A549 (cell line): ENCODE measurements around the gene KRTAP4-8. TPM values are rescaled to one million over a fixed set of nuclear protein-coding genes. Genes with fewer than 3 reads are reported as not detected.
"Not testable (repeated sequence)": the region's sequence is repeated elsewhere in the genome, so short reads cannot be mapped to it uniquely, and the experiment has no call there.

Source experiments
- ATAC-seq, 2 experiments: fragments of 200-7000 bp in 1 of 2; fragments of >200 bp in 1 of 2; cut with Nextera tagmentation in 1 of 2; cut with Tn5 transposase in 1 of 2; 3 replicates each; pipeline versions ENCODE4 v1.8.0 to v1.9.1; 2018 to 2020; ENCODE audit warnings: mild to moderate bottlenecking in 1 of 2, moderate library complexity in 1 of 2
- CTCF ChIA-PET: fragments of 300-600 bp; sonication (Branson Sonifier 250); formaldehyde crosslinking; extraction: SDS; loops from one replicate; lab custom pipeline; 2021; ENCODE audit warnings: antibody characterized with exemption, inconsistent platforms; lab: Yijun Ruan, JAX
- POLR2A ChIA-PET: fragments of 350-600 bp; formaldehyde crosslinking; extraction: SDS; loops from one replicate; lab custom pipeline; 2021; ENCODE audit warnings: antibody characterized with exemption, inconsistent platforms; lab: Yijun Ruan, JAX
- DNase-seq, 2 experiments: peaks; one replicate each; pipeline versions ENCODE4 v3.0.0 to v3.0.0-alpha.2; 2011 to 2016; ENCODE audit warnings: low read depth in 1 of 2, low spot score in 1 of 2
- FAIRE-seq: peaks from 2 replicates; lab custom pipeline; 2011; peaks lifted over from hg19 to GRCh38; lab: Jason Lieb, UNC
- H3K27ac ChIP-seq, 2 experiments: fragments of >200 bp; sonication (Bioruptor Twin); formaldehyde crosslinking; 3 replicates each; pipeline ENCODE4 v1.5.1; 2016 to 2017
- H3K4me1 ChIP-seq: fragments of >200 bp; sonication (Bioruptor Twin); formaldehyde crosslinking; 3 replicates; pipeline ENCODE4 v1.6.1; 2016
- H3K4me2 ChIP-seq: fragments of >200 bp; sonication (Bioruptor Twin); formaldehyde crosslinking; 3 replicates; pipeline ENCODE4 v1.6.1; 2016
- H3K4me3 ChIP-seq: fragments of >200 bp; sonication (Bioruptor Twin); formaldehyde crosslinking; 3 replicates; pipeline ENCODE4 v1.5.1; 2016
- H3K9me3 ChIP-seq: fragments of >200 bp; sonication (Bioruptor Twin); formaldehyde crosslinking; 3 replicates; pipeline ENCODE4 v1.6.1; 2016
- CBX2 ChIP-seq: fragments of 200-600 bp; sonication (generic); IDR thresholded peaks from 2 replicates; pipeline ENCODE4 v1.6.1; 2016; ENCODE audit warnings: low read depth, mild to moderate bottlenecking, borderline replicate concordance
- CBX8 ChIP-seq: fragments of 200-600 bp; sonication (generic); IDR thresholded peaks from 2 replicates; pipeline ENCODE4 v1.6.1; 2016
- CEBPB ChIP-seq, 2 experiments: fragments of >200 bp in 1 of 2; sonication (Bioruptor Twin) in 1 of 2; formaldehyde crosslinking in 1 of 2; IDR thresholded peaks; 2 replicates each; pipeline ENCODE4 v1.6.1; 2012 to 2016
- HOXB13 ChIP-seq: fragments of 250-450 bp; sonication (Bioruptor Pico); IDR thresholded peaks from 2 replicates; pipeline ENCODE4 v1.5.0; 2020; ENCODE audit warnings: low read depth, mild to moderate bottlenecking, moderate library complexity
- NR3C1 ChIP-seq: fragments of >200 bp; sonication (Bioruptor Twin); formaldehyde crosslinking; IDR thresholded peaks from 3 replicates; pipeline ENCODE4 v1.6.1; 2017
- POLR2A ChIP-seq: IDR thresholded peaks from 2 replicates; pipeline ENCODE4 v1.6.1; 2012; ENCODE audit warnings: mild to moderate bottlenecking, low read length
- POLR2AphosphoS2 ChIP-seq: conservative IDR thresholded peaks from 2 replicates; pipeline ENCODE4 v1.6.1; 2012; ENCODE audit warnings: low read length, improper control_type of control experiment, inconsistent platforms
- RAD21 ChIP-seq, 2 experiments: fragments of >200 bp in 1 of 2; sonication (Bioruptor Twin) in 1 of 2; formaldehyde crosslinking in 1 of 2; IDR thresholded peaks in 1 of 2; conservative IDR thresholded peaks in 1 of 2; 2 replicates in 1 of 2; 3 replicates in 1 of 2; pipeline ENCODE4 v1.6.1; 2012 to 2018; ENCODE audit warnings: inconsistent platforms in 1 of 2
- RARB ChIP-seq: fragments of 250-450 bp; sonication (Bioruptor Pico); IDR thresholded peaks from 2 replicates; pipeline ENCODE4 v1.8.0; 2021; ENCODE audit warnings: mild to moderate bottlenecking, moderate library complexity
- SMC3 ChIP-seq: fragments of >200 bp; sonication (Bioruptor Twin); formaldehyde crosslinking; IDR thresholded peaks from 3 replicates; pipeline ENCODE4 v1.6.1; 2018; ENCODE audit warnings: inconsistent platforms
- TP53 ChIP-seq: fragments of 250-450 bp; sonication (Bioruptor Pico); IDR thresholded peaks from 2 replicates; pipeline ENCODE4 v1.5.0; 2021; ENCODE audit warnings: mild to moderate bottlenecking, moderate library complexity
- ZNF302 ChIP-seq: fragments of 250-450 bp; sonication (Bioruptor Pico); IDR thresholded peaks from 2 replicates; pipeline ENCODE4 v1.9.0; 2021; ENCODE audit warnings: inconsistent platforms, mild to moderate bottlenecking, moderate library complexity
- ZSCAN20 ChIP-seq: fragments of 250-450 bp; sonication (Bioruptor Pico); IDR thresholded peaks from 2 replicates; pipeline ENCODE4 v1.8.0; 2022; ENCODE audit warnings: mild to moderate bottlenecking, moderate library complexity
- WGBS: methylation state at CpG from one replicate; pipeline ENCODE4 v1.1.6; 2017; ENCODE audit errors: missing lambda C conversion rate; 5-methylcytosine and 5-hydroxymethylcytosine counted together
- polyA plus RNA-seq, 4 experiments: library from polyadenylated mRNA; depleted of rRNA in 3 of 4; stranded (reverse); fragments of >200 nt; fragmentation: RNase III in 1 of 4; extraction: RNeasy Plus Mini Kit Qiagen cat#74134 plus additional on column Dnase treatment in 1 of 4; gene quantifications; 2 replicates in 3 of 4; 3 replicates in 1 of 4; pipeline ENCODE4 v1.2.3, GENCODE V29; 2011 to 2017
- TF ChIP-seq, protein P1 (sequence below): fragments of 200-600 bp; sonication (generic); IDR thresholded peaks from 2 replicates; pipeline ENCODE4 v1.6.1; 2016; ENCODE audit warnings: antibody characterized with exemption, mild to moderate bottlenecking, moderate library complexity
- TF ChIP-seq, protein P2 (sequence below): fragments of 450-650 bp; IDR thresholded peaks from 2 replicates; pipeline ENCODE4 v1.6.1; 2014; ENCODE audit warnings: antibody characterized with exemption
- TF ChIP-seq, protein P3 (sequence below): fragments of 150-350 bp; IDR thresholded peaks from 2 replicates; pipeline ENCODE4 v1.6.1; 2014; ENCODE audit warnings: low read depth, mild to moderate bottlenecking, low read length
- TF ChIP-seq, protein P4 (sequence below): fragments of >200 bp; sonication (Bioruptor Twin); formaldehyde crosslinking; IDR thresholded peaks from 3 replicates; pipeline ENCODE4 v1.5.1; 2016
- TF ChIP-seq, protein P5 (sequence below): IDR thresholded peaks from 2 replicates; pipeline ENCODE4 v1.6.1; 2012
- TF ChIP-seq, protein P6 (sequence below): fragments of 250-450 bp; sonication (Bioruptor Pico); IDR thresholded peaks from 2 replicates; pipeline ENCODE4 v1.5.0; 2020; ENCODE audit warnings: low read depth, mild to moderate bottlenecking, moderate library complexity

The KRTAP4-8 gene
- polyA plus RNA-seq, 2 of the 4 experiments (the other 2 are of a cell fraction) = not detected

DNA sequence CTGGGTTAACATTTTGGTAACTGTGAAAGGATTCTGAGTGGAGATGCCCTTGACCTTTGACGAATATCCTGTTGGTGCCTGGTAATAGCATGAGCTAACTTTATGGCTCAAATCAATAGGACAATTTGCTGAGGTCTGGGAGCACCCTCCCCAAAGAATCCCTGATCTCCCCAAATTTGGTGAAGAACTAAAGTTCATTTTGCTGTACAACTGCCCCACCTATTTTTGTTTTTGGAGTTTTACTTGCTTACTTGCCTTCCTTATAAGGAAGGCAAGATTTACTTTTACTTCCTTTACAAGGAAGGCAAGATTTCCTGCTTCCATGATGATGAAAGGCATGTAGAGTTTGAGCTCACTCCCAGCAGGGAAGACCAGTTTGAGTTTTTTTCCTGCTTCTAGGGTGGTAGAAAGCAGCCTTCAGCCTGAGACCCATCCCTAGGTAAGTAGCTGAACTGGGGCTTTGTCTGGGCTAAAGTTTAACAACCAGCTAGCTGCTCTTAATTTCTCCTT, 10.1 kb upstream of the KRTAP4-8 start:
- no peak for FAIRE-seq
- H3K4me3 ChIP-seq = no peak overlapping the region

DNA sequence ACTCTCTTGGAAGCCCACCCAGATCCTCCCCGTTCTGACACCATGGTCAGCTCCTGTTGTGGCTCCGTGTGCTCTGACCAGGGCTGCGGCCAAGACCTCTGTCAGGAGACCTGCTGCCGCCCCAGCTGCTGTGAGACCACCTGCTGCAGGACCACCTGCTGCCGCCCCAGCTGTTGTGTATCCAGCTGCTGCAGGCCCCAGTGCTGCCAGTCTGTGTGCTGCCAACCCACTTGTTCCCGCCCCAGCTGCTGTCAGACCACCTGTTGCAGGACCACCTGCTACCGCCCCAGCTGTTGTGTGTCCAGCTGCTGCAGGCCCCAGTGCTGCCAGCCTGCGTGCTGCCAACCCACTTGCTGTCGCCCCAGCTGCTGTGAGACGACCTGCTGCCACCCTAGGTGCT, 7.4 kb upstream of the KRTAP4-8 start, which contains the start of gene KRTAP4-9:
KRTAP4-9 (plus strand) TSS at position 43 of the 400 bp plus-strand sequence; CDS start at position 43, 0 bp downstream.
- H3K4me3 ChIP-seq, DNase-seq, FAIRE-seq, ATAC-seq, H3K9me3 ChIP-seq, H3K4me2 ChIP-seq, POLR2A ChIA-PET: not testable (repeated sequence)
- H3K27ac ChIP-seq = peak within 1 kb of the TSS in 1 of 2 experiments; percentile 30; a peak in 2 of 6 replicates
- WGBS = 83% methylated on average over 9 of the region's 10 CpGs
- H3K4me1 ChIP-seq = peaks cover 11% of the 10 kb centered on the region
- CTCF ChIA-PET = interaction anchor here (1.7 kb wide), 1 partner anchor 543 kb away, joined by 4 read pairs; no protein-coding TSS in a partner anchor

More for the DNA sequence above, 10.1 kb upstream of the KRTAP4-8 start:
- 50% methylated on average over 1 of the region's 1 CpG for WGBS
- H3K4me1 ChIP-seq = peaks cover 11% of the 10 kb centered on the region
- H3K4me2 ChIP-seq = no peak overlapping the region
- peaks cover 5% of the 10 kb centered on the region; the same call in 1 of the 3 replicates for H3K9me3 ChIP-seq
- POLR2A ChIA-PET = no interaction called here
- CTCF ChIA-PET = interaction anchor here (1.1 kb wide), 1 partner anchor 441 kb away, joined by 3 read pairs; no protein-coding TSS in a partner anchor
- no peak for DNase-seq
- no peak for ATAC-seq
- TF ChIP-seq POLR2AphosphoS2 = no peak
- TF ChIP-seq POLR2A = no peak
- no peak for TF ChIP-seq CEBPB (IDR thresholded peaks at IDR 0.05)
- no peak for TF ChIP-seq HOXB13 (CRISPR knock-in tag)
- TF ChIP-seq, protein P1, sequence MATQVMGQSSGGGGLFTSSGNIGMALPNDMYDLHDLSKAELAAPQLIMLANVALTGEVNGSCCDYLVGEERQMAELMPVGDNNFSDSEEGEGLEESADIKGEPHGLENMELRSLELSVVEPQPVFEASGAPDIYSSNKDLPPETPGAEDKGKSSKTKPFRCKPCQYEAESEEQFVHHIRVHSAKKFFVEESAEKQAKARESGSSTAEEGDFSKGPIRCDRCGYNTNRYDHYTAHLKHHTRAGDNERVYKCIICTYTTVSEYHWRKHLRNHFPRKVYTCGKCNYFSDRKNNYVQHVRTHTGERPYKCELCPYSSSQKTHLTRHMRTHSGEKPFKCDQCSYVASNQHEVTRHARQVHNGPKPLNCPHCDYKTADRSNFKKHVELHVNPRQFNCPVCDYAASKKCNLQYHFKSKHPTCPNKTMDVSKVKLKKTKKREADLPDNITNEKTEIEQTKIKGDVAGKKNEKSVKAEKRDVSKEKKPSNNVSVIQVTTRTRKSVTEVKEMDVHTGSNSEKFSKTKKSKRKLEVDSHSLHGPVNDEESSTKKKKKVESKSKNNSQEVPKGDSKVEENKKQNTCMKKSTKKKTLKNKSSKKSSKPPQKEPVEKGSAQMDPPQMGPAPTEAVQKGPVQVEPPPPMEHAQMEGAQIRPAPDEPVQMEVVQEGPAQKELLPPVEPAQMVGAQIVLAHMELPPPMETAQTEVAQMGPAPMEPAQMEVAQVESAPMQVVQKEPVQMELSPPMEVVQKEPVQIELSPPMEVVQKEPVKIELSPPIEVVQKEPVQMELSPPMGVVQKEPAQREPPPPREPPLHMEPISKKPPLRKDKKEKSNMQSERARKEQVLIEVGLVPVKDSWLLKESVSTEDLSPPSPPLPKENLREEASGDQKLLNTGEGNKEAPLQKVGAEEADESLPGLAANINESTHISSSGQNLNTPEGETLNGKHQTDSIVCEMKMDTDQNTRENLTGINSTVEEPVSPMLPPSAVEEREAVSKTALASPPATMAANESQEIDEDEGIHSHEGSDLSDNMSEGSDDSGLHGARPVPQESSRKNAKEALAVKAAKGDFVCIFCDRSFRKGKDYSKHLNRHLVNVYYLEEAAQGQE = no peak
- TF ChIP-seq TP53 = no peak
- TF ChIP-seq, protein P2, sequence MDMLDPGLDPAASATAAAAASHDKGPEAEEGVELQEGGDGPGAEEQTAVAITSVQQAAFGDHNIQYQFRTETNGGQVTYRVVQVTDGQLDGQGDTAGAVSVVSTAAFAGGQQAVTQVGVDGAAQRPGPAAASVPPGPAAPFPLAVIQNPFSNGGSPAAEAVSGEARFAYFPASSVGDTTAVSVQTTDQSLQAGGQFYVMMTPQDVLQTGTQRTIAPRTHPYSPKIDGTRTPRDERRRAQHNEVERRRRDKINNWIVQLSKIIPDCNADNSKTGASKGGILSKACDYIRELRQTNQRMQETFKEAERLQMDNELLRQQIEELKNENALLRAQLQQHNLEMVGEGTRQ = no peak
- TF ChIP-seq, protein P3, sequence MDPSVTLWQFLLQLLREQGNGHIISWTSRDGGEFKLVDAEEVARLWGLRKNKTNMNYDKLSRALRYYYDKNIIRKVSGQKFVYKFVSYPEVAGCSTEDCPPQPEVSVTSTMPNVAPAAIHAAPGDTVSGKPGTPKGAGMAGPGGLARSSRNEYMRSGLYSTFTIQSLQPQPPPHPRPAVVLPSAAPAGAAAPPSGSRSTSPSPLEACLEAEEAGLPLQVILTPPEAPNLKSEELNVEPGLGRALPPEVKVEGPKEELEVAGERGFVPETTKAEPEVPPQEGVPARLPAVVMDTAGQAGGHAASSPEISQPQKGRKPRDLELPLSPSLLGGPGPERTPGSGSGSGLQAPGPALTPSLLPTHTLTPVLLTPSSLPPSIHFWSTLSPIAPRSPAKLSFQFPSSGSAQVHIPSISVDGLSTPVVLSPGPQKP = no peak
- no peak for TF ChIP-seq CBX2
- TF ChIP-seq, all 56 proteins: peak for 0
- no peak overlapping the region for H3K27ac ChIP-seq

DNA sequence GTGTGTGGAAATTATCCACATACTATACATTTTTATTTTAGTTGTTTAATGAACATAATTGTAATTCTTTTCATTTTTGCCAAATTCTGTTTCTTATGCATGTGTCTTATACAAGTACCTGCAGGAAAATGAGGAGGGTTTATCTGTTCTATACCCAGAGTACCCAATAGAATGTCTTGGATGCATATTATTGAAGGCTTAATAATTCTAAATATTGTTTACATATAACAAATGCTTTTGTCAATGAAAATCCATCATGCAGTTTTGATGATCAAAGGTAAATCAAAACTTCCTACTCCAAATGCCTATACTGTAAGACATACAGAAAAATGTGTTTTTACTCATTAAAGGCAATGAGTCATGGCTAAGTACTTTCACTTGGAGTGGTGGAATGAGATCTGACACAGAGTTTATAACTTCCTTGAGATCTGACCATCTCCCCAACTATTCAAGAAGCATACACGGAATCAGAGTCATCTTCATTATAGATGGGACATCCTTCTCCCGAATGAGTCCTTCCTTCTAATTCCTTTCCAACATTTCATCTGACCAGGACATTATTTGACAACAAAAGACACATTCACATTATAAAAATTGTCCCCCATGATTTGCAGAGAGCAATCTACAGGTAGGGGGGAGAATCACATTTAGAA, 6.6 kb upstream of the KRTAP4-8 start:
- H3K4me3 ChIP-seq, H3K27ac ChIP-seq, POLR2A ChIA-PET, H3K4me2 ChIP-seq, CTCF ChIA-PET, H3K9me3 ChIP-seq: not testable (repeated sequence)
- H3K4me1 ChIP-seq = peaks cover 18% of the 10 kb centered on the region
- WGBS = 7% methylated on average over 2 of the region's 2 CpGs
- ATAC-seq (peak in 1 of 2 experiments; percentile 78; a peak in 3 of 6 replicates), DNase-seq (peak in 1 of 2 experiments; percentile 23), FAIRE-seq (peak; percentile 100)

DNA sequence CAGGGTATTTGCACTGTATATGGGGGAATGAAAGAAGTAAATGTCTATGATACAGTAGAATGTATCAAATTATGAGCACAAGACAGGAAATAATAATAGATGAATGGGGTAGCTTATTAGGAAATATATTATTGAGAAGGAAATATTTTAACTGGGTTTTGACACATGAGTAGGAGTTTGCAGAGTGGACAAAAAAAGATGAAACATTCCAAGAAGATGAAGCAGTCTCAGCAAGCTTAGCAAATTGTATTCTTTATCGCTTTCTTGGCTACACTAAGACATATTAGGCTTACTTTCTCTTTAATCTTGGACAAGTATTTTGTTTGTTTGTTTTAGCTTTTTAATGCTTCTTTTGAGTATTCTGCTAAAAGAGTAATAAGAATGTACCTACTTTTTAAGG, 6.0 kb upstream of the KRTAP4-8 start:
- ATAC-seq = no peak
- no peak overlapping the region for H3K27ac ChIP-seq
- 90% methylated on average over 1 of the region's 1 CpG for WGBS
- no peak for FAIRE-seq
- H3K4me2 ChIP-seq = no peak overlapping the region; the same call in 2 of the 3 replicates
- H3K4me1 ChIP-seq = peaks cover 24% of the 10 kb centered on the region
- DNase-seq = no peak
- TF ChIP-seq RAD21 (conservative IDR thresholded peaks at IDR 0.05 in 1 of 2, IDR thresholded peaks at IDR 0.05 in 1 of 2) = no peak
- TF ChIP-seq ZNF302 (CRISPR knock-in tag) = no peak
- no peak for TF ChIP-seq ZSCAN20 (CRISPR knock-in tag)
- TF ChIP-seq, protein P4, sequence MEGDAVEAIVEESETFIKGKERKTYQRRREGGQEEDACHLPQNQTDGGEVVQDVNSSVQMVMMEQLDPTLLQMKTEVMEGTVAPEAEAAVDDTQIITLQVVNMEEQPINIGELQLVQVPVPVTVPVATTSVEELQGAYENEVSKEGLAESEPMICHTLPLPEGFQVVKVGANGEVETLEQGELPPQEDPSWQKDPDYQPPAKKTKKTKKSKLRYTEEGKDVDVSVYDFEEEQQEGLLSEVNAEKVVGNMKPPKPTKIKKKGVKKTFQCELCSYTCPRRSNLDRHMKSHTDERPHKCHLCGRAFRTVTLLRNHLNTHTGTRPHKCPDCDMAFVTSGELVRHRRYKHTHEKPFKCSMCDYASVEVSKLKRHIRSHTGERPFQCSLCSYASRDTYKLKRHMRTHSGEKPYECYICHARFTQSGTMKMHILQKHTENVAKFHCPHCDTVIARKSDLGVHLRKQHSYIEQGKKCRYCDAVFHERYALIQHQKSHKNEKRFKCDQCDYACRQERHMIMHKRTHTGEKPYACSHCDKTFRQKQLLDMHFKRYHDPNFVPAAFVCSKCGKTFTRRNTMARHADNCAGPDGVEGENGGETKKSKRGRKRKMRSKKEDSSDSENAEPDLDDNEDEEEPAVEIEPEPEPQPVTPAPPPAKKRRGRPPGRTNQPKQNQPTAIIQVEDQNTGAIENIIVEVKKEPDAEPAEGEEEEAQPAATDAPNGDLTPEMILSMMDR = no peak
- TF ChIP-seq, protein P5, sequence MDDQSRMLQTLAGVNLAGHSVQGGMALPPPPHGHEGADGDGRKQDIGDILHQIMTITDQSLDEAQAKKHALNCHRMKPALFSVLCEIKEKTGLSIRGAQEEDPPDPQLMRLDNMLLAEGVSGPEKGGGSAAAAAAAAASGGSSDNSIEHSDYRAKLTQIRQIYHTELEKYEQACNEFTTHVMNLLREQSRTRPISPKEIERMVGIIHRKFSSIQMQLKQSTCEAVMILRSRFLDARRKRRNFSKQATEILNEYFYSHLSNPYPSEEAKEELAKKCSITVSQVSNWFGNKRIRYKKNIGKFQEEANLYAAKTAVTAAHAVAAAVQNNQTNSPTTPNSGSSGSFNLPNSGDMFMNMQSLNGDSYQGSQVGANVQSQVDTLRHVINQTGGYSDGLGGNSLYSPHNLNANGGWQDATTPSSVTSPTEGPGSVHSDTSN = no peak
- no peak for TF ChIP-seq SMC3
- TF ChIP-seq RARB = no peak
- no peak for TF ChIP-seq NR3C1
- no peak for TF ChIP-seq CBX8
- TF ChIP-seq, protein P6, sequence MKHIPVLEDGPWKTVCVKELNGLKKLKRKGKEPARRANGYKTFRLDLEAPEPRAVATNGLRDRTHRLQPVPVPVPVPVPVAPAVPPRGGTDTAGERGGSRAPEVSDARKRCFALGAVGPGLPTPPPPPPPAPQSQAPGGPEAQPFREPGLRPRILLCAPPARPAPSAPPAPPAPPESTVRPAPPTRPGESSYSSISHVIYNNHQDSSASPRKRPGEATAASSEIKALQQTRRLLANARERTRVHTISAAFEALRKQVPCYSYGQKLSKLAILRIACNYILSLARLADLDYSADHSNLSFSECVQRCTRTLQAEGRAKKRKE (CRISPR knock-in tag) = no peak
- TF ChIP-seq, all 56 proteins: peak for 0
- CTCF ChIA-PET = no interaction called here
- no peaks in the 10 kb centered on the region for H3K9me3 ChIP-seq
- no peak overlapping the region for H3K4me3 ChIP-seq
- POLR2A ChIA-PET = no interaction called here
